Renal cortical epithelial cell (primary cell): ENCODE results near the gene NTSR2. TPM values are rescaled to one million over a fixed set of nuclear protein-coding genes. Genes with fewer than 3 reads are reported as not detected.

ENCODE experiments used
- DNase-seq: peaks from one replicate; pipeline ENCODE4 v3.0.0-alpha.2; 2011; ENCODE audit warnings: low read depth
- total RNA-seq: library from RNA; depleted of rRNA; stranded (reverse); fragments of >200 nt; gene quantifications from 2 replicates; pipeline ENCODE4 v1.2.3, GENCODE V29; 2014

Gene NTSR2
- total RNA-seq, 1 donor from 2014 or later = not detected

- DNase-seq = no peak
Observed at GRCh38 chr2:11699686-11700670, 30.0 kb upstream of the NTSR2 start.

- DNase-seq = no peak
Observed at GRCh38 chr2:11698009-11698922, 28.3 kb upstream of the NTSR2 start.

GRCh38 chr2:11697103-11697871 is 27.3 kb upstream of the NTSR2 start:
- peak; percentile 97 for DNase-seq

- DNase-seq = no peak
Observed at GRCh38 chr2:11696736-11697102, 26.7 kb upstream of the NTSR2 start.

- DNase-seq = no peak
Observed at GRCh38 chr2:11695576-11695975, 25.6 kb upstream of the NTSR2 start.

- peak; percentile 57 for DNase-seq
Observed at GRCh38 chr2:11692966-11693521, 23.0 kb upstream of the NTSR2 start.

- DNase-seq = no peak
Observed at GRCh38 chr2:11691076-11691660, 21.2 kb upstream of the NTSR2 start.

- DNase-seq = peak; percentile 67
Observed at GRCh38 chr2:11688222-11689069, 18.5 kb upstream of the NTSR2 start.

- no peak for DNase-seq
Observed at GRCh38 chr2:11687736-11688135, 17.7 kb upstream of the NTSR2 start.

GRCh38 chr2:11685906-11686470 is 16.0 kb upstream of the NTSR2 start:
- DNase-seq = no peak

- DNase-seq = no peak
Observed at GRCh38 chr2:11684894-11685460, 15.0 kb upstream of the NTSR2 start.

- no peak for DNase-seq
Observed at GRCh38 chr2:11683966-11684365, 14.0 kb upstream of the NTSR2 start.

- no peak for DNase-seq
Observed at GRCh38 chr2:11683476-11683875, 13.5 kb upstream of the NTSR2 start.

- DNase-seq = no peak
Observed at GRCh38 chr2:11682590-11682915, 12.6 kb upstream of the NTSR2 start.

- DNase-seq = no peak
Observed at GRCh38 chr2:11681722-11682589, 12.0 kb upstream of the NTSR2 start.

GRCh38 chr2:11680901-11681721 is 11.1 kb upstream of the NTSR2 start:
- no peak for DNase-seq

- peak; percentile 25 for DNase-seq
Observed at GRCh38 chr2:11680182-11680900, 10.3 kb upstream of the NTSR2 start.
